Large intestine (tissue), 3 donors: ENCODE results near the gene MBNL2. TPM values are rescaled to one million over a fixed set of nuclear protein-coding genes. Genes with fewer than 3 reads are reported as not detected.
A peak's percentile ranks its signal among the peaks of the same experiment; 100 is the strongest.

Experiments used
- DNase-seq, 2 donors: peaks; one replicate each; pipeline versions ENCODE4 v3.0.0 to v3.0.0-alpha.2; 2013
- H3K27ac ChIP-seq: one replicate; pipeline ENCODE4 v1.5.1; 2013; ENCODE audit warnings: low read length
- H3K27me3 ChIP-seq: 2 replicates; pipeline ENCODE4 v1.6.1; 2013; ENCODE audit warnings: low read length; ENCODE audit not compliant: control insufficient read depth, insufficient read depth
- H3K36me3 ChIP-seq: 2 replicates; pipeline ENCODE4 v1.6.1; 2013; ENCODE audit warnings: low read length; ENCODE audit not compliant: control insufficient read depth, insufficient read depth
- H3K4me1 ChIP-seq: one replicate; pipeline ENCODE4 v1.6.1; 2013; ENCODE audit warnings: low read length; ENCODE audit not compliant: control insufficient read depth, insufficient read depth
- H3K4me3 ChIP-seq: one replicate; pipeline ENCODE4 v1.5.1; 2013; ENCODE audit warnings: low read length
- H3K9me3 ChIP-seq: one replicate; pipeline ENCODE4 v1.6.1; 2013; ENCODE audit warnings: mild to moderate bottlenecking, low read depth, low read length, moderate library complexity; ENCODE audit not compliant: control insufficient read depth
- WGBS: methylation state at CpG from one replicate; pipeline ENCODE4 v1.1.5; 2013; ENCODE audit warnings: low lambda C conversion rate; ENCODE audit not compliant: insufficient coverage; 5-methylcytosine and 5-hydroxymethylcytosine counted together
- polyA plus RNA-seq: library from polyadenylated mRNA; unstranded; fragments of 120-200 nt; gene quantifications from one replicate; pipeline ENCODE4 v1.2.1, GENCODE V29; 2013

MBNL2 gene
- polyA plus RNA-seq, 1 donor: 38.6 TPM

- H3K4me3 ChIP-seq: no peak overlapping the region
- no peak overlapping the region for H3K27ac ChIP-seq
- WGBS: no CpG with 5 or more reads among the region's 2 CpGs
- DNase-seq: no peak
- H3K4me1 ChIP-seq: no peaks in the 10 kb centered on the region
- H3K36me3 ChIP-seq: peaks cover 2% of the 10 kb centered on the region
- no peaks in the 10 kb centered on the region for H3K9me3 ChIP-seq
- no peaks in the 10 kb centered on the region for H3K27me3 ChIP-seq
Measured at GRCh38 chr13:97283888-97284287, 61.8 kb downstream of the MBNL2 start.

- H3K9me3 ChIP-seq: no peaks in the 10 kb centered on the region
- DNase-seq: no peak
- H3K4me3 ChIP-seq: no peak overlapping the region
- 96% methylated on average over 3 of the region's 3 CpGs for WGBS
- H3K27me3 ChIP-seq: no peaks in the 10 kb centered on the region
- no peak overlapping the region for H3K27ac ChIP-seq
- peaks cover 2% of the 10 kb centered on the region for H3K36me3 ChIP-seq
- no peaks in the 10 kb centered on the region for H3K4me1 ChIP-seq
Measured at GRCh38 chr13:97284558-97284957, 62.4 kb downstream of the MBNL2 start.

GRCh38 chr13:97285221-97285955 is 63.3 kb downstream of the MBNL2 start:
- DNase-seq: no peak
- no peak overlapping the region for H3K27ac ChIP-seq

GRCh38 chr13:97286317-97287046 is 64.3 kb downstream of the MBNL2 start:
- H3K27ac ChIP-seq: no peak overlapping the region

More at GRCh38 chr13:97285221-97285955, 63.3 kb downstream of the MBNL2 start:
- 100% methylated on average over 1 of the region's 6 CpGs for WGBS
- H3K4me1 ChIP-seq: no peaks in the 10 kb centered on the region
- H3K27me3 ChIP-seq: no peaks in the 10 kb centered on the region
- peaks cover 2% of the 10 kb centered on the region for H3K36me3 ChIP-seq
- H3K4me3 ChIP-seq: no peak overlapping the region
- no peaks in the 10 kb centered on the region for H3K9me3 ChIP-seq

GRCh38 chr13:97287047-97287383 is 64.9 kb downstream of the MBNL2 start:
- DNase-seq: no peak
- no peaks in the 10 kb centered on the region for H3K4me1 ChIP-seq
- no peaks in the 10 kb centered on the region for H3K36me3 ChIP-seq
- WGBS: no CpG with 5 or more reads among the region's 5 CpGs
- no peak overlapping the region for H3K4me3 ChIP-seq
- H3K9me3 ChIP-seq: no peaks in the 10 kb centered on the region
- no peak overlapping the region for H3K27ac ChIP-seq
- H3K27me3 ChIP-seq: no peaks in the 10 kb centered on the region

More at GRCh38 chr13:97286317-97287046, 64.3 kb downstream of the MBNL2 start:
- 100% methylated on average over 1 of the region's 9 CpGs for WGBS
- Histone ChIP-seq H3K36me3 (no peaks in the 10 kb centered on the region), H3K27me3 (no peaks in the 10 kb centered on the region), H3K9me3 (no peaks in the 10 kb centered on the region), H3K4me1 (no peaks in the 10 kb centered on the region), H3K4me3 (no peak overlapping the region)
- no peak for DNase-seq

GRCh38 chr13:97288486-97288900 is 66.4 kb downstream of the MBNL2 start:
- no CpG with 5 or more reads among the region's 2 CpGs for WGBS
- DNase-seq: no peak
- H3K27ac ChIP-seq: no peak overlapping the region
- no peaks in the 10 kb centered on the region for H3K4me1 ChIP-seq
- no peaks in the 10 kb centered on the region for H3K9me3 ChIP-seq
- no peaks in the 10 kb centered on the region for H3K36me3 ChIP-seq
- H3K4me3 ChIP-seq: no peak overlapping the region
- no peaks in the 10 kb centered on the region for H3K27me3 ChIP-seq

GRCh38 chr13:97289514-97290298 is 67.6 kb downstream of the MBNL2 start:
- no peak for DNase-seq
- 100% methylated on average over 1 of the region's 4 CpGs for WGBS
- Histone ChIP-seq H3K9me3 (no peaks in the 10 kb centered on the region), H3K27me3 (no peaks in the 10 kb centered on the region), H3K36me3 (no peaks in the 10 kb centered on the region), H3K27ac (no peak overlapping the region), H3K4me3 (no peak overlapping the region), H3K4me1 (no peaks in the 10 kb centered on the region)

GRCh38 chr13:97295283-97296182 is 73.4 kb downstream of the MBNL2 start:
- peak in 1 of 2 donors; percentile 39 for DNase-seq
- H3K27me3 ChIP-seq: no peaks in the 10 kb centered on the region
- no peak overlapping the region for H3K4me3 ChIP-seq
- peaks cover 12% of the 10 kb centered on the region for H3K4me1 ChIP-seq
- H3K36me3 ChIP-seq: peaks cover 4% of the 10 kb centered on the region
- WGBS: no CpG with 5 or more reads among the region's 5 CpGs
- H3K9me3 ChIP-seq: no peaks in the 10 kb centered on the region
- H3K27ac ChIP-seq: no peak overlapping the region

GRCh38 chr13:97296740-97297139 is 74.6 kb downstream of the MBNL2 start:
- Histone ChIP-seq H3K4me3 (no peak overlapping the region), H3K4me1 (peaks cover 12% of the 10 kb centered on the region), H3K36me3 (peaks cover 4% of the 10 kb centered on the region), H3K27me3 (no peaks in the 10 kb centered on the region), H3K9me3 (no peaks in the 10 kb centered on the region), H3K27ac (peak overlapping the region; percentile 30)
- peak; percentile 29 to 62 for DNase-seq

GRCh38 chr13:97298816-97299215 is 76.7 kb downstream of the MBNL2 start:
- WGBS: no CpG with 5 or more reads among the region's 1 CpG
- Histone ChIP-seq H3K9me3 (no peaks in the 10 kb centered on the region), H3K36me3 (peaks cover 4% of the 10 kb centered on the region), H3K27ac (no peak overlapping the region), H3K4me1 (peaks cover 12% of the 10 kb centered on the region), H3K4me3 (no peak overlapping the region), H3K27me3 (no peaks in the 10 kb centered on the region)
- DNase-seq: peak in 1 of 2 donors; percentile 39
